ENCODE results near the gene RAPGEF5. TPM values are rescaled to one million over a fixed set of nuclear protein-coding genes. Genes with fewer than 3 reads are reported as not detected.

Gene RAPGEF5
- total RNA-seq, 1 donor from 2014 or later = 5.4 TPM

GRCh38 chr7:22137466-22137865 lies 219.5 kb downstream of the RAPGEF5 start:
- Mint-ChIP-seq H3K4me3 (no peak overlapping the region), H3K9me3 (no peaks in the 10 kb centered on the region), H3K4me1 (peaks cover 32% of the 10 kb centered on the region), H3K36me3 (peaks cover 2% of the 10 kb centered on the region), H3K27me3 (ENCODE audit: low read depth) (no peaks in the 10 kb centered on the region), H3K27ac (no peak overlapping the region)
- DNase-seq (ENCODE audit: low spot score in 2 of 2, unreplicated experiment in 2 of 2) = no peak
- TF ChIP-seq CTCF (IDR thresholded peaks at IDR 0.05; ENCODE audit: unreplicated experiment) = no peak

- peak overlapping the region; percentile 52 for H3K27ac Mint-ChIP-seq
- no peak for TF ChIP-seq CTCF (IDR thresholded peaks at IDR 0.05; ENCODE audit: unreplicated experiment)
- no peak overlapping the region for H3K4me3 Mint-ChIP-seq
- no peaks in the 10 kb centered on the region for H3K9me3 Mint-ChIP-seq
- H3K36me3 Mint-ChIP-seq = peaks cover 2% of the 10 kb centered on the region
- no peak for DNase-seq (ENCODE audit: low spot score in 2 of 2, unreplicated experiment in 2 of 2)
- H3K27me3 Mint-ChIP-seq (ENCODE audit: low read depth) = no peaks in the 10 kb centered on the region
- H3K4me1 Mint-ChIP-seq = peaks cover 28% of the 10 kb centered on the region
Observed at GRCh38 chr7:22137026-22137425, 219.9 kb downstream of the RAPGEF5 start.

- no peak overlapping the region for H3K27ac Mint-ChIP-seq
- no peaks in the 10 kb centered on the region for H3K9me3 Mint-ChIP-seq
- H3K4me1 Mint-ChIP-seq = peaks cover 10% of the 10 kb centered on the region
- H3K4me3 Mint-ChIP-seq = no peak overlapping the region
- TF ChIP-seq CTCF (IDR thresholded peaks at IDR 0.05; ENCODE audit: unreplicated experiment) = no peak
- H3K36me3 Mint-ChIP-seq = no peaks in the 10 kb centered on the region
- no peaks in the 10 kb centered on the region for H3K27me3 Mint-ChIP-seq (ENCODE audit: low read depth)
- no peak for DNase-seq (ENCODE audit: low spot score in 2 of 2, unreplicated experiment in 2 of 2)
Observed at GRCh38 chr7:22129819-22130580, 227.0 kb downstream of the RAPGEF5 start.

GRCh38 chr7:22129166-22129565 lies 227.8 kb downstream of the RAPGEF5 start:
- Mint-ChIP-seq H3K27ac (no peak overlapping the region), H3K4me3 (no peak overlapping the region), H3K27me3 (ENCODE audit: low read depth) (no peaks in the 10 kb centered on the region), H3K36me3 (no peaks in the 10 kb centered on the region), H3K4me1 (peaks cover 12% of the 10 kb centered on the region), H3K9me3 (no peaks in the 10 kb centered on the region)
- DNase-seq (ENCODE audit: low spot score in 2 of 2, unreplicated experiment in 2 of 2) = no peak
- TF ChIP-seq CTCF (IDR thresholded peaks at IDR 0.05; ENCODE audit: unreplicated experiment) = no peak

- Mint-ChIP-seq H3K27me3 (ENCODE audit: low read depth) (no peaks in the 10 kb centered on the region), H3K4me3 (no peak overlapping the region), H3K4me1 (peaks cover 12% of the 10 kb centered on the region), H3K36me3 (no peaks in the 10 kb centered on the region), H3K27ac (no peak overlapping the region), H3K9me3 (no peaks in the 10 kb centered on the region)
- TF ChIP-seq CTCF (IDR thresholded peaks at IDR 0.05; ENCODE audit: unreplicated experiment) = no peak
- DNase-seq (ENCODE audit: low spot score in 2 of 2, unreplicated experiment in 2 of 2) = no peak
Observed at GRCh38 chr7:22128528-22128920, 228.4 kb downstream of the RAPGEF5 start.
